Measurements from ENCODE around the gene ADAMTS2.

DNA sequence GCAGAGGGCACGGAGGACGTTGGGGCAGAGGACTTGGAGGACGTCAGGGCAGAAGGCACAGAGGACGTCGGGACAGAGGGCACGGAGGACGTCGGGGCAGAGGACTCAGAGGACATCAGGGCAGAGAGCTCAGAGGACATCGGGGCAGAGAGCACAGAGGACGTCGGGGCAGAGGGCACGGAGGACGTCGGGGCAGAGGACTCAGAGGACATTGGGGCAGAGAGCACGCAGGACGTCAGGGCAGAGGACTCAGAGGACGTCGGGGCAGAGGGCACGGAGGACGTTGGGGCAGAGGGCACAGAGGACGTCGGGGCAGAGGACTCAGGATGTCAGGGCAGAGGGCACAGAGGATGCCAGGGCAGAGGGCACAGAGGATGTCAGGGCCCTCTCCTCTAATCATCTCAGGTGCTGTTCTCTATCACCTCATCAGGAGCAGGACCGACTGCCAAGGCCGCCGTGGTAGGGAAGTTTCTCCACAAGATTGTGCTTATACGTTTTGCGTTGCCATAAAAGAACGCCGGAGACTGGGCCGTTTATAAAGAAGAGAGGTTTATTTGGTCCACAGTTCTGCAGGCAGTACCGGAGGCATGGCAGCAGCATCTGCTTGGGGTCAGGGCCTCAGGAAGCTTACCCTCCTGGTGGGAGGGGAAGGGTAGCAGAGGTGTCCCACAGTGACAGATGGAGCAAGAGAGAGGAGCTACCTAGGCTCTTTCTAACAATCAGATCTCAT, 29.4 kb upstream of the ADAMTS2 start:
- TF ChIP-seq EZH2 (IDR thresholded peaks at IDR 0.05) (no peak), POLR2AphosphoS5 (IDR thresholded peaks at IDR 0.05; ENCODE audit: borderline replicate concordance, low read depth, low read length) (no peak)
